ENCODE data around the gene EPB42.

EPB42 gene

DNA sequence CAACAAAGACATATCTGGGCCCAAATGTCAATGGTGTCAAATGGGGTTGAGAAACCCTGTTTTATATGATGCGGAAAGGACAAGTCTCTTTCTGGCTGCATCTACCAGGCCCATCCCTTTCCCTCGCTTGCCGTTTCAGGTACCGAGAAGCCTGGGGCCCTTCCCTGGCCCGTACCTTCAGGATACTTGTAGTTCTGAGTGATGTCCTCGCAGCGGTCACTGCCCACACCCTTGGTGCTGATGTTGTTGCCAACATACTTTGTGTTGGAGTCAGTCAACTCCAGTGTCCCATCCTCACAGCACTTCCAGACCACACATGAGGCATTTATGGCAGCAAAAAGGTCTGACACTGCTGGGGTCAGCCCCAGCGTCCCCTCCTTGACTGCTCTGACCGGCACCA is 13.8 kb downstream of the EPB42 start:
- no peak overlapping the region for H3K27ac ChIP-seq (ENCODE audit: extremely low read depth, low read depth, low read length)
- ChIA-PET POLR2A (no interaction called here), CTCF (no interaction called here)
- no peaks in the 10 kb centered on the region for H3K9me3 ChIP-seq (ENCODE audit: control insufficient read depth, insufficient read depth, low read depth, low read length)
- no peak overlapping the region for H3K4me3 ChIP-seq (ENCODE audit: low read depth, low read length)
- no peaks in the 10 kb centered on the region for H3K4me1 ChIP-seq (ENCODE audit: control insufficient read depth, insufficient read depth, low read length)
- H3K36me3 ChIP-seq (ENCODE audit: control insufficient read depth in 2 of 2, insufficient read depth in 1 of 2, low read length in 2 of 2): no peaks in the 10 kb centered on the region
- TF ChIP-seq, protein P1, sequence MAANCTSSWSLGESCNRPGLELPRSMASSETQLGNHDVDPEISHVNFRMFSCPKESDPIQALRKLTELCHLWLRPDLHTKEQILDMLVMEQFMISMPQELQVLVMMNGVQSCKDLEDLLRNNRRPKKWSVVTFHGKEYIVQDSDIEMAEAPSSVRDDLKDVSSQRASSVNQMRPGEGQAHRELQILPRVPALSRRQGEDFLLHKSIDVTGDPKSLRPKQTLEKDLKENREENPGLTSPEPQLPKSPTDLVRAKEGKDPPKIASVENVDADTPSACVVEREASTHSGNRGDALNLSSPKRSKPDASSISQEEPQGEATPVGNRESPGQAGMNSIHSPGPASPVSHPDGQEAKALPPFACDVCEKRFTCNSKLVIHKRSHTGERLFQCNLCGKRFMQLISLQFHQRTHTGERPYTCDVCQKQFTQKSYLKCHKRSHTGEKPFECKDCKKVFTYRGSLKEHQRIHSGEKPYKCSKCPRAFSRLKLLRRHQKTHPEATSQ (tag by site-specific recombination; IDR thresholded peaks at IDR 0.05): no peak
- TF ChIP-seq, protein P2, sequence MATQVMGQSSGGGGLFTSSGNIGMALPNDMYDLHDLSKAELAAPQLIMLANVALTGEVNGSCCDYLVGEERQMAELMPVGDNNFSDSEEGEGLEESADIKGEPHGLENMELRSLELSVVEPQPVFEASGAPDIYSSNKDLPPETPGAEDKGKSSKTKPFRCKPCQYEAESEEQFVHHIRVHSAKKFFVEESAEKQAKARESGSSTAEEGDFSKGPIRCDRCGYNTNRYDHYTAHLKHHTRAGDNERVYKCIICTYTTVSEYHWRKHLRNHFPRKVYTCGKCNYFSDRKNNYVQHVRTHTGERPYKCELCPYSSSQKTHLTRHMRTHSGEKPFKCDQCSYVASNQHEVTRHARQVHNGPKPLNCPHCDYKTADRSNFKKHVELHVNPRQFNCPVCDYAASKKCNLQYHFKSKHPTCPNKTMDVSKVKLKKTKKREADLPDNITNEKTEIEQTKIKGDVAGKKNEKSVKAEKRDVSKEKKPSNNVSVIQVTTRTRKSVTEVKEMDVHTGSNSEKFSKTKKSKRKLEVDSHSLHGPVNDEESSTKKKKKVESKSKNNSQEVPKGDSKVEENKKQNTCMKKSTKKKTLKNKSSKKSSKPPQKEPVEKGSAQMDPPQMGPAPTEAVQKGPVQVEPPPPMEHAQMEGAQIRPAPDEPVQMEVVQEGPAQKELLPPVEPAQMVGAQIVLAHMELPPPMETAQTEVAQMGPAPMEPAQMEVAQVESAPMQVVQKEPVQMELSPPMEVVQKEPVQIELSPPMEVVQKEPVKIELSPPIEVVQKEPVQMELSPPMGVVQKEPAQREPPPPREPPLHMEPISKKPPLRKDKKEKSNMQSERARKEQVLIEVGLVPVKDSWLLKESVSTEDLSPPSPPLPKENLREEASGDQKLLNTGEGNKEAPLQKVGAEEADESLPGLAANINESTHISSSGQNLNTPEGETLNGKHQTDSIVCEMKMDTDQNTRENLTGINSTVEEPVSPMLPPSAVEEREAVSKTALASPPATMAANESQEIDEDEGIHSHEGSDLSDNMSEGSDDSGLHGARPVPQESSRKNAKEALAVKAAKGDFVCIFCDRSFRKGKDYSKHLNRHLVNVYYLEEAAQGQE (tag by site-specific recombination; IDR thresholded peaks at IDR 0.05): no peak
- TF ChIP-seq ZFP41 (tag by site-specific recombination; IDR thresholded peaks at IDR 0.05; ENCODE audit: borderline replicate concordance) (no peak), ZNF354C (tag by site-specific recombination; IDR thresholded peaks at IDR 0.05; ENCODE audit: borderline replicate concordance, low read depth) (no peak), GLIS1 (tag by site-specific recombination; IDR thresholded peaks at IDR 0.05) (no peak), ZNF174 (tag by site-specific recombination; IDR thresholded peaks at IDR 0.05) (no peak), ZNF324 (tag by site-specific recombination; IDR thresholded peaks at IDR 0.05) (no peak), GLIS2 (tag by site-specific recombination; IDR thresholded peaks at IDR 0.05) (no peak), TCF7L2 (IDR thresholded peaks at IDR 0.05; ENCODE audit: borderline replicate concordance, low read depth, low read length) (no peak), ZNF112 (tag by site-specific recombination; IDR thresholded peaks at IDR 0.05) (no peak), REPIN1 (tag by site-specific recombination; IDR thresholded peaks at IDR 0.05; ENCODE audit: low read depth) (no peak), ZNF654 (tag by site-specific recombination; IDR thresholded peaks at IDR 0.05; ENCODE audit: low read depth) (no peak), ZNF175 (tag by site-specific recombination; IDR thresholded peaks at IDR 0.05) (no peak)
- TF ChIP-seq, protein P3, sequence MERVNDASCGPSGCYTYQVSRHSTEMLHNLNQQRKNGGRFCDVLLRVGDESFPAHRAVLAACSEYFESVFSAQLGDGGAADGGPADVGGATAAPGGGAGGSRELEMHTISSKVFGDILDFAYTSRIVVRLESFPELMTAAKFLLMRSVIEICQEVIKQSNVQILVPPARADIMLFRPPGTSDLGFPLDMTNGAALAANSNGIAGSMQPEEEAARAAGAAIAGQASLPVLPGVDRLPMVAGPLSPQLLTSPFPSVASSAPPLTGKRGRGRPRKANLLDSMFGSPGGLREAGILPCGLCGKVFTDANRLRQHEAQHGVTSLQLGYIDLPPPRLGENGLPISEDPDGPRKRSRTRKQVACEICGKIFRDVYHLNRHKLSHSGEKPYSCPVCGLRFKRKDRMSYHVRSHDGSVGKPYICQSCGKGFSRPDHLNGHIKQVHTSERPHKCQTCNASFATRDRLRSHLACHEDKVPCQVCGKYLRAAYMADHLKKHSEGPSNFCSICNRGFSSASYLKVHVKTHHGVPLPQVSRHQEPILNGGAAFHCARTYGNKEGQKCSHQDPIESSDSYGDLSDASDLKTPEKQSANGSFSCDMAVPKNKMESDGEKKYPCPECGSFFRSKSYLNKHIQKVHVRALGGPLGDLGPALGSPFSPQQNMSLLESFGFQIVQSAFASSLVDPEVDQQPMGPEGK (tag by site-specific recombination; IDR thresholded peaks at IDR 0.05): no peak
- TF ChIP-seq, protein P4, sequence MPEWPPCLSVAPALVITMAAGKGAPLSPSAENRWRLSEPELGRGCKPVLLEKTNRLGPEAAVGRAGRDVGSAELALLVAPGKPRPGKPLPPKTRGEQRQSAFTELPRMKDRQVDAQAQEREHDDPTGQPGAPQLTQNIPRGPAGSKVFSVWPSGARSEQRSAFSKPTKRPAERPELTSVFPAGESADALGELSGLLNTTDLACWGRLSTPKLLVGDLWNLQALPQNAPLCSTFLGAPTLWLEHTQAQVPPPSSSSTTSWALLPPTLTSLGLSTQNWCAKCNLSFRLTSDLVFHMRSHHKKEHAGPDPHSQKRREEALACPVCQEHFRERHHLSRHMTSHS (tag by site-specific recombination; IDR thresholded peaks at IDR 0.05): no peak

DNA sequence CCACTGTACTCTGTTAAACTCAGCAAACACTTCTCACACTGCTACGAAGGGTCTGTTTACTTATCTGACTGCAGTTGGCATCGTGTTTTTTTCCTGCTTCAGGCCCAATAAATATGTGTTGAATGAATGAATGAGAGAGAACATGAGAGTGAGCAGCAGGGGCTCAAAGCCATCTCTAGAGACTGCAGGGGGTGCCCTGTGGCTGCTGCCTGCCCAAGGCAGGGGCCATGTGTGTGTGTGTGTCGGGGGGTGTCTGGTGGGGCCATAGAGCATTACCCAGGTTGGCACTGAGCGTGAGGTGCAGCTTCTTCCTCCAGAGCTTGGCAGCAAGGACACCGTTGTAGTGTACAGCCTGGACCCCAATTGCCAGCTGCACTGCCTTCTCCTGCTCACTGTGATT is 14.8 kb downstream of the EPB42 start:
- Histone ChIP-seq H3K9me3 (ENCODE audit: control insufficient read depth, insufficient read depth, low read depth, low read length) (no peaks in the 10 kb centered on the region), H3K4me1 (ENCODE audit: control insufficient read depth, insufficient read depth, low read length) (no peaks in the 10 kb centered on the region), H3K4me3 (ENCODE audit: low read depth, low read length) (no peak overlapping the region), H3K36me3 (ENCODE audit: control insufficient read depth in 2 of 2, insufficient read depth in 1 of 2, low read length in 2 of 2) (no peaks in the 10 kb centered on the region), H3K27ac (ENCODE audit: extremely low read depth, low read depth, low read length) (no peak overlapping the region)
- CTCF ChIA-PET: interaction anchor here (1.0 kb wide), 1 partner anchor 13 kb away, joined by 3 read pairs; no protein-coding TSS in a partner anchor
- POLR2A ChIA-PET: no interaction called here
- TF ChIP-seq, protein P5, sequence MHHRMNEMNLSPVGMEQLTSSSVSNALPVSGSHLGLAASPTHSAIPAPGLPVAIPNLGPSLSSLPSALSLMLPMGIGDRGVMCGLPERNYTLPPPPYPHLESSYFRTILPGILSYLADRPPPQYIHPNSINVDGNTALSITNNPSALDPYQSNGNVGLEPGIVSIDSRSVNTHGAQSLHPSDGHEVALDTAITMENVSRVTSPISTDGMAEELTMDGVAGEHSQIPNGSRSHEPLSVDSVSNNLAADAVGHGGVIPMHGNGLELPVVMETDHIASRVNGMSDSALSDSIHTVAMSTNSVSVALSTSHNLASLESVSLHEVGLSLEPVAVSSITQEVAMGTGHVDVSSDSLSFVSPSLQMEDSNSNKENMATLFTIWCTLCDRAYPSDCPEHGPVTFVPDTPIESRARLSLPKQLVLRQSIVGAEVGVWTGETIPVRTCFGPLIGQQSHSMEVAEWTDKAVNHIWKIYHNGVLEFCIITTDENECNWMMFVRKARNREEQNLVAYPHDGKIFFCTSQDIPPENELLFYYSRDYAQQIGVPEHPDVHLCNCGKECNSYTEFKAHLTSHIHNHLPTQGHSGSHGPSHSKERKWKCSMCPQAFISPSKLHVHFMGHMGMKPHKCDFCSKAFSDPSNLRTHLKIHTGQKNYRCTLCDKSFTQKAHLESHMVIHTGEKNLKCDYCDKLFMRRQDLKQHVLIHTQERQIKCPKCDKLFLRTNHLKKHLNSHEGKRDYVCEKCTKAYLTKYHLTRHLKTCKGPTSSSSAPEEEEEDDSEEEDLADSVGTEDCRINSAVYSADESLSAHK (tag by site-specific recombination; IDR thresholded peaks at IDR 0.05): no peak
- TF ChIP-seq, protein P6, sequence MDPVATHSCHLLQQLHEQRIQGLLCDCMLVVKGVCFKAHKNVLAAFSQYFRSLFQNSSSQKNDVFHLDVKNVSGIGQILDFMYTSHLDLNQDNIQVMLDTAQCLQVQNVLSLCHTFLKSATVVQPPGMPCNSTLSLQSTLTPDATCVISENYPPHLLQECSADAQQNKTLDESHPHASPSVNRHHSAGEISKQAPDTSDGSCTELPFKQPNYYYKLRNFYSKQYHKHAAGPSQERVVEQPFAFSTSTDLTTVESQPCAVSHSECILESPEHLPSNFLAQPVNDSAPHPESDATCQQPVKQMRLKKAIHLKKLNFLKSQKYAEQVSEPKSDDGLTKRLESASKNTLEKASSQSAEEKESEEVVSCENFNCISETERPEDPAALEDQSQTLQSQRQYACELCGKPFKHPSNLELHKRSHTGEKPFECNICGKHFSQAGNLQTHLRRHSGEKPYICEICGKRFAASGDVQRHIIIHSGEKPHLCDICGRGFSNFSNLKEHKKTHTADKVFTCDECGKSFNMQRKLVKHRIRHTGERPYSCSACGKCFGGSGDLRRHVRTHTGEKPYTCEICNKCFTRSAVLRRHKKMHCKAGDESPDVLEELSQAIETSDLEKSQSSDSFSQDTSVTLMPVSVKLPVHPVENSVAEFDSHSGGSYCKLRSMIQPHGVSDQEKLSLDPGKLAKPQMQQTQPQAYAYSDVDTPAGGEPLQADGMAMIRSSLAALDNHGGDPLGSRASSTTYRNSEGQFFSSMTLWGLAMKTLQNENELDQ (tag by site-specific recombination; IDR thresholded peaks at IDR 0.05; ENCODE audit: low read depth): no peak
- TF ChIP-seq ZNF24 (tag by site-specific recombination; IDR thresholded peaks at IDR 0.05): no peak
- TF ChIP-seq ZNF768 (tag by site-specific recombination; IDR thresholded peaks at IDR 0.05): no peak
- TF ChIP-seq ZNF132 (tag by site-specific recombination; IDR thresholded peaks at IDR 0.05; ENCODE audit: borderline replicate concordance): no peak
- TF ChIP-seq, protein P7, sequence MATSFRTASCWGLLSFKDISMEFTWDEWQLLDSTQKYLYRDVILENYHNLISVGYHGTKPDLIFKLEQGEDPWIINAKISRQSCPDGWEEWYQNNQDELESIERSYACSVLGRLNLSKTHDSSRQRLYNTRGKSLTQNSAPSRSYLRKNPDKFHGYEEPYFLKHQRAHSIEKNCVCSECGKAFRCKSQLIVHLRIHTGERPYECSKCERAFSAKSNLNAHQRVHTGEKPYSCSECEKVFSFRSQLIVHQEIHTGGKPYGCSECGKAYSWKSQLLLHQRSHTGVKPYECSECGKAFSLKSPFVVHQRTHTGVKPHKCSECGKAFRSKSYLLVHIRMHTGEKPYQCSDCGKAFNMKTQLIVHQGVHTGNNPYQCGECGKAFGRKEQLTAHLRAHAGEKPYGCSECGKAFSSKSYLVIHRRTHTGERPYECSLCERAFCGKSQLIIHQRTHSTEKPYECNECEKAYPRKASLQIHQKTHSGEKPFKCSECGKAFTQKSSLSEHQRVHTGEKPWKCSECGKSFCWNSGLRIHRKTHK (tag by site-specific recombination; IDR thresholded peaks at IDR 0.05): no peak
